ENCODE data around the gene CCDC12. TPM values are rescaled to one million over a fixed set of nuclear protein-coding genes. Genes with fewer than 3 reads are reported as not detected.

The CCDC12 gene
- total RNA-seq, 4 donors from 2014 or later: 36.9 to 59.4 (median 50.2) TPM

DNA sequence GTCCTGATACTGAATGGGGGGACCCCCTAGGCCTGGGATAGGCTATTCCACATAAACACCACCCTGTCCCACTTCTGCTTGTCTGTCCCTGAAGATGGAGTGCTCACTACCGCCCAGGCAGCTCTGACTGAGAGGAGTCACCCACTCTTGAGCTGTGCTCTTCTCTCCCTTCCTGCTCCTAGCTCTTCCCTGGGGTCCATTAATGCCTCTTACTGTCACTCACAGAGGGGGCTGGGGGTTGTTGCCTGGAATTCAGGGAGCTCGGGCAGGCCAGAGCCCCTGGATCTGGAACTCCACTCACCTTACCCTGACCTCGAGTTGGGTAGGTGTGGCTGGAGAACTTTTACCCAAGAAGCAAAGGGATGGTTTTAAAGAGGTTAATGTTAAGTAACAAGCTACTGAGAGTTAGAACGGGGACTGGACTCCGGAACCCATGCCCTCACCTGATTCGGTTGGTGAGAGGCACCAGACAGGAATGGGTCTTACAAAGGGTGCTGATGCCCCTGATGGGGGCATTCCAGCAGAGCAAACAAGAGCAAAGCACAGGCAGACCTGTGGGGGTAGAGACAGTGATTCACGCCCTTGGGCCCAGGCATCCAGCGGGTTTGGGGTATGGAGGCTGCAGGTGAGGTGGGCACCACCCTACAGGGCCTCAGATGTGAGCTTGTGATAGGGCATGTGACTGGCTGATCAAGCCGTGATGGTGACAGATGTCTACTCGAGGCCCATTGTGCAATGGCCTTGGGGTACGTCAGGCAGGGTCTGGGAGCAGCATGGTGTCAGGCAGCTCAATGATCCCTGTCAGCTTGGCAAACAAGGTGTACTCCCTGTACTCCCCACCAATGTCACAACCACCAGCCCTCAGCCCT lies 8.3 kb upstream of the CCDC12 start:
- peaks cover 0 to 18% (median 0%) of the 10 kb centered on the region in 3 donors for H3K36me3 ChIP-seq
- no peak for TF ChIP-seq EP300 (IDR thresholded peaks at IDR 0.05)
- no peak overlapping the region for H3K4me3 ChIP-seq
- no peak overlapping the region for H3K27ac ChIP-seq
- peaks cover 0 to 55% (median 14%) of the 10 kb centered on the region in 4 donors for H3K4me1 ChIP-seq
- H3K27me3 ChIP-seq: no peaks in the 10 kb centered on the region
- 85 to 87% methylated on average over 10 to 11 of the region's 11 CpGs for WGBS, 2 donors
- H3K9me3 ChIP-seq: no peaks in the 10 kb centered on the region
- DNase-seq (ENCODE audit: low spot score in 2 of 2): no peak

- Histone ChIP-seq H3K27me3 (no peaks in the 10 kb centered on the region), H3K36me3 (no peaks in the 10 kb centered on the region), H3K27ac (peak overlapping the region in 1 of 4 donors; percentile 40), H3K4me3 (no peak overlapping the region), H3K9me3 (no peaks in the 10 kb centered on the region), H3K4me1 (peaks cover 0 to 56% (median 21%) of the 10 kb centered on the region in 4 donors)
- DNase-seq (ENCODE audit: low spot score in 2 of 2): no peak
- TF ChIP-seq, protein P1, sequence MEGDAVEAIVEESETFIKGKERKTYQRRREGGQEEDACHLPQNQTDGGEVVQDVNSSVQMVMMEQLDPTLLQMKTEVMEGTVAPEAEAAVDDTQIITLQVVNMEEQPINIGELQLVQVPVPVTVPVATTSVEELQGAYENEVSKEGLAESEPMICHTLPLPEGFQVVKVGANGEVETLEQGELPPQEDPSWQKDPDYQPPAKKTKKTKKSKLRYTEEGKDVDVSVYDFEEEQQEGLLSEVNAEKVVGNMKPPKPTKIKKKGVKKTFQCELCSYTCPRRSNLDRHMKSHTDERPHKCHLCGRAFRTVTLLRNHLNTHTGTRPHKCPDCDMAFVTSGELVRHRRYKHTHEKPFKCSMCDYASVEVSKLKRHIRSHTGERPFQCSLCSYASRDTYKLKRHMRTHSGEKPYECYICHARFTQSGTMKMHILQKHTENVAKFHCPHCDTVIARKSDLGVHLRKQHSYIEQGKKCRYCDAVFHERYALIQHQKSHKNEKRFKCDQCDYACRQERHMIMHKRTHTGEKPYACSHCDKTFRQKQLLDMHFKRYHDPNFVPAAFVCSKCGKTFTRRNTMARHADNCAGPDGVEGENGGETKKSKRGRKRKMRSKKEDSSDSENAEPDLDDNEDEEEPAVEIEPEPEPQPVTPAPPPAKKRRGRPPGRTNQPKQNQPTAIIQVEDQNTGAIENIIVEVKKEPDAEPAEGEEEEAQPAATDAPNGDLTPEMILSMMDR (IDR thresholded peaks at IDR 0.05): no peak
- TF ChIP-seq POLR2A (IDR thresholded peaks at IDR 0.05) (no peak), EP300 (IDR thresholded peaks at IDR 0.05) (no peak)
- WGBS, 2 donors: 82% methylated on average over 2 of the region's 2 CpGs
These were observed 6.0 kb upstream of the CCDC12 start for GRCh38 chr3:46982546-46982945.

DNA sequence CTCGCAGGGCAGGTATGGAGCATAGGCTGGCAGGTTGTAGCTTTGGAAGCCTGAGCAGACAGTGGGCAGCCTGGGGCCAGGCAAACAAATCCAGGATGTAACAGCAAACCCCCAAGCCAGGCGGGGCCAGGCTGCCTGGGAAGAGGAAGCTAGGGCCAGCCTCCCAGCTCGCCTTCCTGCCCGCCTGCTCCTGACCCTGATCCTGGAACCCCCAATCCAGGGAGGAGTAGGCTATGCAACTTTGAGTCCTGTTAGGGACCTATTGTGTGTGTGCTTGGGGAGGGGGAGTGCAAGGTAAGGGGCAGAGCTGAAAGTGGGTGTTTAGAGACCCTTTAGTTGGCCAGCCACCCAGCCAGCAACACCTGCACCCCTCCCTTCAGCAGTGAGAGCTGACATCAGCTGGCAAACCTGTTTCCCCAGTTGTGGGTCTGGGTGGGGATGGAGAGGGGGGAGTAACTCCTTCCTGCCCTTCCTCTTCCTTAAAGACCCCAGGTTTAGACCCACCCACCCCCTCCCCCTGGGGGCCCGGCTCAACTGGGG lies 5.5 kb upstream of the CCDC12 start:
- H3K27me3 ChIP-seq: no peaks in the 10 kb centered on the region
- peak overlapping the region in 1 of 4 donors; percentile 2 for H3K4me3 ChIP-seq
- peak overlapping the region in 3 of 4 donors; percentile 11 to 40 (median 23) for H3K27ac ChIP-seq
- no peaks in the 10 kb centered on the region for H3K9me3 ChIP-seq
- peaks cover 0 to 56% (median 18%) of the 10 kb centered on the region in 4 donors for H3K4me1 ChIP-seq
- H3K36me3 ChIP-seq: no peaks in the 10 kb centered on the region
- TF ChIP-seq POLR2A (IDR thresholded peaks at IDR 0.05) (no peak), EP300 (IDR thresholded peaks at IDR 0.05) (no peak)
- TF ChIP-seq, protein P1 (IDR thresholded peaks at IDR 0.05): no peak
- 46 to 60% methylated on average over 4 to 5 of the region's 5 CpGs for WGBS, 2 donors
- DNase-seq (ENCODE audit: low spot score in 2 of 2): no peak

- WGBS, 2 donors: 6 to 15% methylated on average over 15 to 35 of the region's 40 CpGs
- Histone ChIP-seq H3K4me1 (peaks cover 0 to 54% (median 24%) of the 10 kb centered on the region in 4 donors), H3K27me3 (no peaks in the 10 kb centered on the region), H3K27ac (peak overlapping the region in 3 of 4 donors; percentile 75 to 95 (median 88)), H3K36me3 (no peaks in the 10 kb centered on the region), H3K9me3 (no peaks in the 10 kb centered on the region), H3K4me3 (peak overlapping the region; percentile 48 to 79 (median 60))
- TF ChIP-seq EP300 (IDR thresholded peaks at IDR 0.05): no peak
- TF ChIP-seq, protein P1 (IDR thresholded peaks at IDR 0.05): no peak
- TF ChIP-seq POLR2A (IDR thresholded peaks at IDR 0.05): no peak
- DNase-seq (ENCODE audit: low spot score in 2 of 2): no peak
These were observed 3.5 kb upstream of the CCDC12 start for GRCh38 chr3:46979958-46980497.

DNA sequence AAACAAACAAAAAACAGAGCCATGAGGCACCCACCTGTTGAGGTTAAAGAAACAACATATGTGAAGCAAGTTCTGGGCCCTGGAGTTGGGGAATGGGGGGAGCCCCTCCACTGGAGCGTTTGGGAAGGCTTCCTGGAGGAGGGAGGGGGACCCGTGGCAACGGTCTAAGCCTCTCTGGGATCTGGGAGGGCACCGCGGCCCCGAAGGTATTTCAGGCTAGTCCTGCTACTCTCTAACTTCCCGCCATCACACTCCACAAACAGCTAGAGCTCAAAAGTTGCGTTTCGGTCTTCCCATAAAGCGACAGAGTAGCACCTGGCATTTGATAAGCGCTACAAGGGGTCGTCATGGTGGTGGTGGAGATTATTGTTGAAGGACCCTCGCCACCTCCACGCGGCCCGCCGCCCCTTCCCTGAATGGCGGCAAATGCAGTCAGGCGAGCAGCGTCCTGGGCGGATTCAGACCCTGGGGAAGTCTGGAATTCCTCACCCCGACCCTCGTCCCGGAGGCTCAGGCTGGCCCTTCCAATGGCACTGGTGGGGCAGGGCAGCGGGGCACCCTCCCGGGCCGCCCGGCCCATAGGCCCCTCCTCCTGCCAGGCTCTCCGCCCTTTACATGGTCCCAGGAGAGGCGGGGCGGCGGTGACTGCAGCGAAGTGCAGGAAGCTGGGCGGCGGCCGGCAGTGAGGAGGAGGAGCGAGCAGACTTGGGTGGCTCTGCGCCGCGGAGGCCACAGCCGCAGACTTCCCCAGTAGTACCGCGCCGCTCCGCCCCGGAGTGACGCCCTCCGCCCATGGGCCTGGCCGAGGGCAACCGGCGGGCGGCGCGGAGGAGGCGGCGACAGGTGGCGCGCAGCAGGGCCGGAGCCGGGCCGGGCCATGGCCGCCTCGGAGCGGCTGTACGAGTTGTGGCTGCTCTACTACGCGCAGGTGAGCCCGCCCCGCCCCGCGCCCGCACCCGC lies 2.7 kb upstream of the CCDC12 start, which contains the start of gene NBEAL2:
Gene NBEAL2, plus strand, starts transcription at position 682 of the 960 bp plus-strand sequence. Its CDS starts 196 bp downstream, at position 878.
- H3K4me3 ChIP-seq: peak within 1 kb of the TSS; percentile 48 to 79 (median 60)
- H3K27me3 ChIP-seq: no peaks in the 10 kb centered on the region
- H3K4me1 ChIP-seq: peaks cover 0 to 62% (median 30%) of the 10 kb centered on the region in 4 donors
- TF ChIP-seq POLR2A (IDR thresholded peaks at IDR 0.05) (peak in 1 of 2 donors; percentile 70), EP300 (IDR thresholded peaks at IDR 0.05) (peak; percentile 55 to 66)
- TF ChIP-seq, protein P1 (IDR thresholded peaks at IDR 0.05): peak in 3 of 5 experiments; percentile 9 to 42 (median 33)
- no peaks in the 10 kb centered on the region for H3K36me3 ChIP-seq
- peak; percentile 87 to 89 for DNase-seq (ENCODE audit: low spot score in 2 of 2)
- 3% methylated on average over 24 to 25 of the region's 73 CpGs for WGBS, 2 donors
- H3K27ac ChIP-seq: peak within 1 kb of the TSS; percentile 77 to 95 (median 86)
- H3K9me3 ChIP-seq: no peaks in the 10 kb centered on the region
